ENCODE data around the gene ARHGEF9.
"Not testable (repeated sequence)": the region's sequence is repeated elsewhere in the genome, so short reads cannot be mapped to it uniquely, and the experiment has no call there.

The ARHGEF9 gene

GRCh38 chrX:63784902-63785707, at the start of gene ARHGEF9:
Gene ARHGEF9 (minus strand): TSS chrX:63785214. CDS start chrX:63785145, 69 bp downstream.
- H4K20me1 ChIP-seq (ENCODE audit: insufficient read depth): no peaks in the 10 kb centered on the region
- H3K9ac ChIP-seq: no peak within 1 kb of the TSS
- no peaks in the 10 kb centered on the region for H3K4me1 ChIP-seq (ENCODE audit: low read depth, poor library complexity, severe bottlenecking)
- no peak for TF ChIP-seq CTCF (conservative IDR thresholded peaks at IDR 0.05; ENCODE audit: low read depth, low read length)
- H3K4me3 ChIP-seq (IDR thresholded peaks at IDR 0.05; ENCODE audit: insufficient read depth, low read depth, low read length): no peak within 1 kb of the TSS
- no peaks in the 10 kb centered on the region for H3K79me2 ChIP-seq (ENCODE audit: insufficient read depth, low read depth)
- no peaks in the 10 kb centered on the region for H3K36me3 ChIP-seq (ENCODE audit: insufficient read depth)
- H3K4me2 ChIP-seq: no peak within 1 kb of the TSS
- H2AFZ ChIP-seq (ENCODE audit: low read depth): no peak within 1 kb of the TSS
- no peak within 1 kb of the TSS for H3K27ac ChIP-seq
- H3K27me3 ChIP-seq (ENCODE audit: insufficient read depth, low read depth): no peaks in the 10 kb centered on the region

- not testable (repeated sequence) for H4K20me1 ChIP-seq (ENCODE audit: insufficient read depth); H3K4me1 ChIP-seq (ENCODE audit: low read depth, poor library complexity, severe bottlenecking); H3K27ac ChIP-seq; H3K36me3 ChIP-seq (ENCODE audit: insufficient read depth); H3K4me2 ChIP-seq; H3K9ac ChIP-seq; H3K79me2 ChIP-seq (ENCODE audit: insufficient read depth, low read depth); H3K4me3 ChIP-seq (IDR thresholded peaks at IDR 0.05; ENCODE audit: insufficient read depth, low read depth, low read length); H3K27me3 ChIP-seq (ENCODE audit: insufficient read depth, low read depth); H2AFZ ChIP-seq (ENCODE audit: low read depth)
These were observed 40.4 kb upstream of the ARHGEF9 start for GRCh38 chrX:63825446-63825845.

GRCh38 chrX:63818156-63818555, 33.1 kb upstream of the ARHGEF9 start:
- H3K27ac ChIP-seq: no peak overlapping the region
- H3K36me3 ChIP-seq (ENCODE audit: insufficient read depth): no peaks in the 10 kb centered on the region
- no peak for TF ChIP-seq CTCF (conservative IDR thresholded peaks at IDR 0.05; ENCODE audit: low read depth, low read length)
- H3K4me2 ChIP-seq: no peak overlapping the region
- H3K4me3 ChIP-seq (IDR thresholded peaks at IDR 0.05; ENCODE audit: insufficient read depth, low read depth, low read length): no peak overlapping the region
- H2AFZ ChIP-seq (ENCODE audit: low read depth): no peak overlapping the region
- H3K27me3 ChIP-seq (ENCODE audit: insufficient read depth, low read depth): no peaks in the 10 kb centered on the region
- no peaks in the 10 kb centered on the region for H3K79me2 ChIP-seq (ENCODE audit: insufficient read depth, low read depth)
- no peak overlapping the region for H3K9ac ChIP-seq
- H3K4me1 ChIP-seq (ENCODE audit: low read depth, poor library complexity, severe bottlenecking): no peaks in the 10 kb centered on the region
- no peaks in the 10 kb centered on the region for H4K20me1 ChIP-seq (ENCODE audit: insufficient read depth)

- H4K20me1 ChIP-seq (ENCODE audit: insufficient read depth): no peaks in the 10 kb centered on the region
- no peak overlapping the region for H3K4me3 ChIP-seq (IDR thresholded peaks at IDR 0.05; ENCODE audit: insufficient read depth, low read depth, low read length)
- H3K4me2 ChIP-seq: no peak overlapping the region
- H3K27me3 ChIP-seq (ENCODE audit: insufficient read depth, low read depth): no peaks in the 10 kb centered on the region
- H3K27ac ChIP-seq: no peak overlapping the region
- no peaks in the 10 kb centered on the region for H3K79me2 ChIP-seq (ENCODE audit: insufficient read depth, low read depth)
- H3K9ac ChIP-seq: no peak overlapping the region
- H2AFZ ChIP-seq (ENCODE audit: low read depth): no peak overlapping the region
- H3K36me3 ChIP-seq (ENCODE audit: insufficient read depth): no peaks in the 10 kb centered on the region
- no peaks in the 10 kb centered on the region for H3K4me1 ChIP-seq (ENCODE audit: low read depth, poor library complexity, severe bottlenecking)
- TF ChIP-seq CTCF (conservative IDR thresholded peaks at IDR 0.05; ENCODE audit: low read depth, low read length): no peak
These were observed 32.7 kb upstream of the ARHGEF9 start for GRCh38 chrX:63817696-63818095.

GRCh38 chrX:63812823-63813222, 27.8 kb upstream of the ARHGEF9 start:
- Histone ChIP-seq H3K79me2 (ENCODE audit: insufficient read depth, low read depth) (no peaks in the 10 kb centered on the region), H3K36me3 (ENCODE audit: insufficient read depth) (no peaks in the 10 kb centered on the region), H2AFZ (ENCODE audit: low read depth) (no peak overlapping the region)

More at GRCh38 chrX:63812823-63813222, 27.8 kb upstream of the ARHGEF9 start:
- no peaks in the 10 kb centered on the region for H3K27me3 ChIP-seq (ENCODE audit: insufficient read depth, low read depth)
- no peaks in the 10 kb centered on the region for H3K4me1 ChIP-seq (ENCODE audit: low read depth, poor library complexity, severe bottlenecking)
- TF ChIP-seq CTCF (conservative IDR thresholded peaks at IDR 0.05; ENCODE audit: low read depth, low read length): no peak
- no peak overlapping the region for H3K27ac ChIP-seq
- no peak overlapping the region for H3K4me2 ChIP-seq
- no peaks in the 10 kb centered on the region for H4K20me1 ChIP-seq (ENCODE audit: insufficient read depth)
- no peak overlapping the region for H3K4me3 ChIP-seq (IDR thresholded peaks at IDR 0.05; ENCODE audit: insufficient read depth, low read depth, low read length)
- H3K9ac ChIP-seq: no peak overlapping the region
